ENCODE results near the gene DEFB125. TPM values are rescaled to one million over a fixed set of nuclear protein-coding genes. Genes with fewer than 3 reads are reported as not detected.
"Not testable (repeated sequence)": the region's sequence is repeated elsewhere in the genome, so short reads cannot be mapped to it uniquely, and the experiment has no call there.

Gene DEFB125
- total RNA-seq, 1 donor from 2014 or later, result not detected

DNA sequence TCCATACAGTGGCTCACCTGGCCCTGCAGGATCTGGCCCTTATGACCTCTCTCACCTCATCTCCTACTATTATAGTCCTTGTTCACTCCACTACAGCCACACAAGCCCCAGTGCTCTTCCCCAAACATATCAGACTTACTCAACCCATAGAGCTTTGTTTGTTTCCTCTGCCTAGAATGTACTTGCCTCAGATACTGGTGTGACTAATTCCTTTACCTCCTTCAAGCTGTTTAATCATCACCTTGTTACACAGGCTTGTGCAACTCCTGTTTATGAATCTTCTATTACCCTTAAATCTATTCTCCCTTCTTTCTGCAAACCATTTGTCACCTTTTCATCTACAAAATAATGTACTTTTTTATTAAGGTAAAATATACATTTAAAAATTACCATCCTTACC lies 3.2 kb downstream of the DEFB125 start:
- Histone ChIP-seq H3K4me3 (no peak overlapping the region), H3K4me1 (no peaks in the 10 kb centered on the region), H3K36me3 (no peaks in the 10 kb centered on the region), H3K27me3 (ENCODE audit: low read depth) (peaks cover 36% of the 10 kb centered on the region), H3K9me3 (replicated peaks) (peaks cover 29% of the 10 kb centered on the region), H3K27ac (replicated peaks) (no peak overlapping the region)
- intact Hi-C loops (cut with micrococcal nuclease), result no loop called here
- DNase-seq, result no peak
- TF ChIP-seq, protein P1, sequence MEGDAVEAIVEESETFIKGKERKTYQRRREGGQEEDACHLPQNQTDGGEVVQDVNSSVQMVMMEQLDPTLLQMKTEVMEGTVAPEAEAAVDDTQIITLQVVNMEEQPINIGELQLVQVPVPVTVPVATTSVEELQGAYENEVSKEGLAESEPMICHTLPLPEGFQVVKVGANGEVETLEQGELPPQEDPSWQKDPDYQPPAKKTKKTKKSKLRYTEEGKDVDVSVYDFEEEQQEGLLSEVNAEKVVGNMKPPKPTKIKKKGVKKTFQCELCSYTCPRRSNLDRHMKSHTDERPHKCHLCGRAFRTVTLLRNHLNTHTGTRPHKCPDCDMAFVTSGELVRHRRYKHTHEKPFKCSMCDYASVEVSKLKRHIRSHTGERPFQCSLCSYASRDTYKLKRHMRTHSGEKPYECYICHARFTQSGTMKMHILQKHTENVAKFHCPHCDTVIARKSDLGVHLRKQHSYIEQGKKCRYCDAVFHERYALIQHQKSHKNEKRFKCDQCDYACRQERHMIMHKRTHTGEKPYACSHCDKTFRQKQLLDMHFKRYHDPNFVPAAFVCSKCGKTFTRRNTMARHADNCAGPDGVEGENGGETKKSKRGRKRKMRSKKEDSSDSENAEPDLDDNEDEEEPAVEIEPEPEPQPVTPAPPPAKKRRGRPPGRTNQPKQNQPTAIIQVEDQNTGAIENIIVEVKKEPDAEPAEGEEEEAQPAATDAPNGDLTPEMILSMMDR (IDR thresholded peaks at IDR 0.05; ENCODE audit: borderline replicate concordance), result no peak

DNA sequence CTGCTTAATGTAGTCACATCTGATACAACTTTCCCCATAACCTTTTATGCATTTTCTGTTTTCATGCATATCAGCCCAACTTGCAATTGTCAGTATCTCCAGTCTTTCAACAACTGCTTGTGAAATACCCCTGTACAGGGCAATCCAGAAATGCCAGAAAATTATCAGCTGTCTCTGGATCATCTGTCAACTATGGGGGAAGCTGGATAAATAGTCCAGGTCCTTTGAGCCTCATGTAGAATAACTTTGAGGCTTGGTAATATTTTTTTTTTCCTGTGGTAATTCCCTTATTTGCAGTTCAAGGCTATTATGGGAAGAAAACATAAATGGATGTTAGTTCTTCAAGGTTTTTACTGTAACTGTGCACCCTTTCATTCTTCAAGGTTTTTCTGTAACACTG lies 6.2 kb downstream of the DEFB125 start:
- intact Hi-C loops (cut with micrococcal nuclease), result no loop called here
- Histone ChIP-seq H3K9me3 (replicated peaks) (peaks cover 30% of the 10 kb centered on the region), H3K4me1 (no peaks in the 10 kb centered on the region), H3K27me3 (ENCODE audit: low read depth) (peaks cover 34% of the 10 kb centered on the region), H3K4me3 (no peak overlapping the region), H3K27ac (replicated peaks) (no peak overlapping the region), H3K36me3 (no peaks in the 10 kb centered on the region)
- TF ChIP-seq, protein P1 (IDR thresholded peaks at IDR 0.05; ENCODE audit: borderline replicate concordance), result no peak
- DNase-seq, result no peak

DNA sequence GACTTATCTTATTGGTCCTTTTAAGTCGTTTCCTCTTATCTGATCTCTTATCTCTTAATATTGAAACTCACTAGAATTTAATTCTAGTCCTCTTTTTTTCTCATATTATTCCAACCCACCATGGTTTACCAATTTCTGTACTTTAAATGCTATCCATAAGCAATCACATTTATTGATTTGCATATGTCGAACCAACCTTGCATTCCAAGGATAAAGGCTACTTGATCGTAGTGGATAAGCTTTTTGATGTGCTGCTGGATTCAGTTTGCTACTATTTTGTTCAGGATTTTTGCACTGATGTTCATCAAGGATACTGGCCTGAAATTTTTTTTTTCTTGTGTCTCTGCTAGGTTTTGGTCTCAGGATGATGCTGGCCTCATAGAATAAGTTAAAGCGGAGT lies 7.7 kb downstream of the DEFB125 start:
- Histone ChIP-seq H3K4me1 (no peaks in the 10 kb centered on the region), H3K27me3 (ENCODE audit: low read depth) (peaks cover 41% of the 10 kb centered on the region), H3K36me3 (no peaks in the 10 kb centered on the region), H3K27ac (replicated peaks) (no peak overlapping the region), H3K4me3 (no peak overlapping the region), H3K9me3 (replicated peaks) (peaks cover 30% of the 10 kb centered on the region)
- no peak for DNase-seq
- intact Hi-C loops (cut with micrococcal nuclease), result no loop called here
- TF ChIP-seq, protein P1 (IDR thresholded peaks at IDR 0.05; ENCODE audit: borderline replicate concordance), result no peak

DNA sequence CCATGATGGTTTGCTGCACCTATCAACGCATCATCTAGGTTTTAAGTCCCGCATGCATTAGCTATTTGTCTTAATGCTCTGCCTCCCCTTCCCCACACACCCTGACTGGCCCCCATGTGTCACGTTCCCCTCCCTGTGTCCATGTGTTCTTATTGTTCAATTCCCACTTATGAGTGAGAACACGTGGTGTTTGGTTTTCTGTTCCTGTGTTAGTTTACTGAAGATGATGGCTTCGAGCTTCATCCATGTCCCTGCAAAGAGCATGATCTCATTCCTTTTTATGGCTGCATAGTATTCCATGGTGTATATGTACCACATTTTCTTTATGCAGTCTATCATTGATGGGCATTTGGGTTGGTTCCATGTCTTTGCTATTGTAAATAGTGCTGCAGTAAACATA lies 10.2 kb downstream of the DEFB125 start:
- intact Hi-C loops (cut with micrococcal nuclease); H3K4me3 ChIP-seq; H3K36me3 ChIP-seq; H3K27ac ChIP-seq (replicated peaks); DNase-seq; H3K4me1 ChIP-seq: not testable (repeated sequence)
- peaks cover 43% of the 10 kb centered on the region for H3K27me3 ChIP-seq (ENCODE audit: low read depth)
- peaks cover 30% of the 10 kb centered on the region for H3K9me3 ChIP-seq (replicated peaks)

DNA sequence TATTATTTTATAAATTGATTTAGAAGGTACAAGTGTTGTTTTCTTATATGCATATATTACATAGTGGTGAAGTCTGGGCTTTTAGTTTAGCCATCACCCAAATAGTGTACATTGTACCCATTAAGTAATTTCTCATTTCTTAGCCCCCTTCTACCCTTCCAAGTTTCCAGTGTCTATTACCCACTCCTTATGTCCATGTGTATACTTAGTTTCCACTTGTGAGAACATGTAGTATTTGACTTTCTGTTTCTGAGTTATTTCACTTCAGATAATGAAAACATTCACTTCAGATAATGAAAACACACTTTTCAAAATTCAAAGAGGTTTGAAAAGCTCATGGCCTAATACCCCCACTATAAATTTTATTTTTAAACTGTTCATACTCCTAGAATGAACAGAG lies 14.5 kb downstream of the DEFB125 start:
- Histone ChIP-seq H3K9me3 (replicated peaks) (no peaks in the 10 kb centered on the region), H3K4me1 (no peaks in the 10 kb centered on the region), H3K27me3 (ENCODE audit: low read depth) (peaks cover 75% of the 10 kb centered on the region), H3K36me3 (no peaks in the 10 kb centered on the region), H3K4me3 (no peak overlapping the region), H3K27ac (replicated peaks) (no peak overlapping the region)
- no peak for DNase-seq
- TF ChIP-seq, protein P1 (IDR thresholded peaks at IDR 0.05; ENCODE audit: borderline replicate concordance), result no peak
- intact Hi-C loops (cut with micrococcal nuclease), result no loop called here

DNA sequence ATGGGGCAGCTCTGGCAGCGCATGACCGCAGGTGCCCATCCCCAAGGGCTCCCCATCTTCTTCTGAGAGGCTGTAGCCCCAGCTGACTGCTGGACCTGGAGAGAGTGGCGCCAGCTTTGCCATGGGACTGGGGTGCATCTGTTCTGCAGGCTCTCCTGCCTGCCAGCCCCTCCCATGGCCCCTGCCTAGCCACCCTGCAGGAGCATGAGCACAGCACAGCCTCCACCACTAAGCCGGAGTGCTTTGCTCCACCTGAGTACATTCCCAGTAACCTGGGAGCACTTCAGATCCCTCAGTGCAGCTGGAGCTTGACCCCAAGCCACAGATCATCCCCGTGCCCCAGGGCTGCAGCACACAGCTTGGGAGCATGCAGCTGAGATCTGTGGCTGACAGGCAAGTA lies 16.0 kb downstream of the DEFB125 start:
- H3K27me3 ChIP-seq (ENCODE audit: low read depth), result peaks cover 64% of the 10 kb centered on the region
- H3K4me1 ChIP-seq, result no peaks in the 10 kb centered on the region
- DNase-seq, result no peak

More for the DNA sequence above, 16.0 kb downstream of the DEFB125 start:
- Histone ChIP-seq H3K4me3 (no peak overlapping the region), H3K36me3 (no peaks in the 10 kb centered on the region), H3K9me3 (replicated peaks) (no peaks in the 10 kb centered on the region), H3K27ac (replicated peaks) (no peak overlapping the region)
- intact Hi-C loops (cut with micrococcal nuclease), result no loop called here
- TF ChIP-seq, protein P1 (IDR thresholded peaks at IDR 0.05; ENCODE audit: borderline replicate concordance), result no peak
